ENCODE data around the gene LRRC46. TPM values are rescaled to one million over a fixed set of nuclear protein-coding genes. Genes with fewer than 3 reads are reported as not detected.

LRRC46 gene
- total and polyA plus RNA-seq, 9 of the 15 experiments (the other 6 are each of a cell fraction or from before 2014, with no cell fraction given): 0.39 to 1.4 (median 0.53) TPM; not detected in 1

DNA sequence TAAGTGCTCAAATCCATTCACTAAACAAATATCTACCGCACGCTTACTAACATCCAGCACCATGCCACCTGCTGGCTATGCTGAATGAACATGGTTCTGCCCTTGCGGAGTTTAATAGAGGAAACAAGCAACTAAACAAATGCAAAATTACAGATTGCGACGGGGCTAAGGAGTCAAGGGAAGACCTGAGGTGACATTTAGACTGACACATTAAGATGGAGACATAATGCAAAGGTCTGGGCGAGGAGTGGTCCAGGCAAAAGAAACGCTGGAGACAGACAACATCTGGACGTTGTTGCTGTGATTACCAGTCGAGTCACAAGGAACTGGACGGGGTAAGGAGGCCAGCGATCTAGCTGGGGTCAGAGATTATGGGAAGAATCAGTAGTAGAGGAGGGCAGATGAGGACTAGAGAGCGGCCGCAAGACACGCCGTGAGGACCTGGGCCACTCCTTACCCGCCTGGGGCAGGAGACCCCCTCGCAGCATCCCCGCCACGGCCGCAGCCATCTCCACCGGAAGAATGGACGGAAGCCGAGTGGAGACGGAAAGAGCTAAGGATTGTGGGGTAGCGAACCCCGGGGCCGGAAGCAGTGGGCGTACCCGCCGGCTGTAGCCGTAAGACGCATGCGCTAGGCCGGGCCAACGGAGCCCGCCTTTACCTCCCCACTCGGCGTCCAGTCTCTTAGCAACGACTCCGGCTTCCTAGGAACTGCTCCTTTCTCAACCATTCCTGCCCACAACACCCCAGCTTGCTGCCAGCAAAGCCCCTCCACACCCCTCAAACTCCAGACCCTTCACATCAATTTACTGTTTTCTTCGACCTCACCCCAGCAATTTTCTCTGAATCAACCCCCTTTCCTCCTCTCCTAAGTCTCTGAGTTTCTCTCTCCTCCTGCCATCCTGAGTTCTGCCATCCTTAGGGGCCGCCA is at the start of gene LRRC46, which contains the start of gene MRPL10 (continued):
- TF ChIP-seq, protein P1, sequence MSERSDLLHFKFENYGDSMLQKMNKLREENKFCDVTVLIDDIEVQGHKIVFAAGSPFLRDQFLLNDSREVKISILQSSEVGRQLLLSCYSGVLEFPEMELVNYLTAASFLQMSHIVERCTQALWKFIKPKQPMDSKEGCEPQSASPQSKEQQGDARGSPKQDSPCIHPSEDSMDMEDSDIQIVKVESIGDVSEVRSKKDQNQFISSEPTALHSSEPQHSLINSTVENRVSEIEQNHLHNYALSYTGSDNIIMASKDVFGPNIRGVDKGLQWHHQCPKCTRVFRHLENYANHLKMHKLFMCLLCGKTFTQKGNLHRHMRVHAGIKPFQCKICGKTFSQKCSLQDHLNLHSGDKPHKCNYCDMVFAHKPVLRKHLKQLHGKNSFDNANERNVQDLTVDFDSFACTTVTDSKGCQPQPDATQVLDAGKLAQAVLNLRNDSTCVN (CRISPR knock-in tag; IDR thresholded peaks at IDR 0.05): no peak
- TF ChIP-seq TOE1 (IDR thresholded peaks at IDR 0.05; ENCODE audit: borderline replicate concordance) (no peak; the same call in none of the 2 replicates), TOE1 (CRISPR knock-in tag; IDR thresholded peaks at IDR 0.05; ENCODE audit: borderline replicate concordance, low read depth) (no peak), MXD1 (CRISPR knock-in tag; IDR thresholded peaks at IDR 0.05; ENCODE audit: borderline replicate concordance, poor library complexity, severe bottlenecking) (peak; percentile 22), KDM1A (IDR thresholded peaks at IDR 0.05) (peak; percentile 9 to 36; a peak in 2 of 4 replicates), YBX1 (IDR thresholded peaks at IDR 0.05) (no peak), ZNF165 (CRISPR knock-in tag; IDR thresholded peaks at IDR 0.05; ENCODE audit: borderline replicate concordance) (no peak), ZSCAN32 (CRISPR knock-in tag; IDR thresholded peaks at IDR 0.05) (no peak), MCM5 (IDR thresholded peaks at IDR 0.05; ENCODE audit: low read depth) (no peak), ESRRA (IDR thresholded peaks at IDR 0.05; ENCODE audit: borderline replicate concordance, low read depth) (peak; percentile 46; the same call in 1 of the 2 replicates), RCOR1 (IDR thresholded peaks at IDR 0.05; ENCODE audit: borderline replicate concordance in 1 of 2, low read depth in 2 of 2, low read length in 2 of 2) (0 out of 4 replicates have a peak, but pooled peaks of 1 of the 2 experiments have one; percentile 36), KDM2B (CRISPR knock-in tag; IDR thresholded peaks at IDR 0.05) (no peak), ZNF311 (CRISPR knock-in tag; IDR thresholded peaks at IDR 0.05) (no peak), SIX5 (IDR thresholded peaks at IDR 0.05; ENCODE audit: borderline replicate concordance in 1 of 2, insufficient read depth in 1 of 2, low read depth in 1 of 2, low read length in 2 of 2) (peak in 1 of 2 experiments; percentile 38; a peak in 3 of 4 replicates), TSC22D4 (tag; IDR thresholded peaks at IDR 0.05) (no peak), E2F3 (CRISPR knock-in tag; IDR thresholded peaks at IDR 0.05) (no peak), MAFF (IDR thresholded peaks at IDR 0.05; ENCODE audit: low read length) (no peak), ZNF274 (IDR thresholded peaks at IDR 0.05; ENCODE audit: borderline replicate concordance, low read depth, low read length) (no peak), RFX5 (IDR thresholded peaks at IDR 0.05; ENCODE audit: low read depth, low read length) (no peak)
- TF ChIP-seq, protein P2, sequence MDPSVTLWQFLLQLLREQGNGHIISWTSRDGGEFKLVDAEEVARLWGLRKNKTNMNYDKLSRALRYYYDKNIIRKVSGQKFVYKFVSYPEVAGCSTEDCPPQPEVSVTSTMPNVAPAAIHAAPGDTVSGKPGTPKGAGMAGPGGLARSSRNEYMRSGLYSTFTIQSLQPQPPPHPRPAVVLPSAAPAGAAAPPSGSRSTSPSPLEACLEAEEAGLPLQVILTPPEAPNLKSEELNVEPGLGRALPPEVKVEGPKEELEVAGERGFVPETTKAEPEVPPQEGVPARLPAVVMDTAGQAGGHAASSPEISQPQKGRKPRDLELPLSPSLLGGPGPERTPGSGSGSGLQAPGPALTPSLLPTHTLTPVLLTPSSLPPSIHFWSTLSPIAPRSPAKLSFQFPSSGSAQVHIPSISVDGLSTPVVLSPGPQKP (CRISPR knock-in tag; IDR thresholded peaks at IDR 0.05): no peak
- TF ChIP-seq, protein P3, sequence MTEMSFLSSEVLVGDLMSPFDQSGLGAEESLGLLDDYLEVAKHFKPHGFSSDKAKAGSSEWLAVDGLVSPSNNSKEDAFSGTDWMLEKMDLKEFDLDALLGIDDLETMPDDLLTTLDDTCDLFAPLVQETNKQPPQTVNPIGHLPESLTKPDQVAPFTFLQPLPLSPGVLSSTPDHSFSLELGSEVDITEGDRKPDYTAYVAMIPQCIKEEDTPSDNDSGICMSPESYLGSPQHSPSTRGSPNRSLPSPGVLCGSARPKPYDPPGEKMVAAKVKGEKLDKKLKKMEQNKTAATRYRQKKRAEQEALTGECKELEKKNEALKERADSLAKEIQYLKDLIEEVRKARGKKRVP (CRISPR knock-in tag; IDR thresholded peaks at IDR 0.05): 0 out of 2 replicates have a peak, but pooled peaks have one; percentile 7
- TF ChIP-seq, protein P4, sequence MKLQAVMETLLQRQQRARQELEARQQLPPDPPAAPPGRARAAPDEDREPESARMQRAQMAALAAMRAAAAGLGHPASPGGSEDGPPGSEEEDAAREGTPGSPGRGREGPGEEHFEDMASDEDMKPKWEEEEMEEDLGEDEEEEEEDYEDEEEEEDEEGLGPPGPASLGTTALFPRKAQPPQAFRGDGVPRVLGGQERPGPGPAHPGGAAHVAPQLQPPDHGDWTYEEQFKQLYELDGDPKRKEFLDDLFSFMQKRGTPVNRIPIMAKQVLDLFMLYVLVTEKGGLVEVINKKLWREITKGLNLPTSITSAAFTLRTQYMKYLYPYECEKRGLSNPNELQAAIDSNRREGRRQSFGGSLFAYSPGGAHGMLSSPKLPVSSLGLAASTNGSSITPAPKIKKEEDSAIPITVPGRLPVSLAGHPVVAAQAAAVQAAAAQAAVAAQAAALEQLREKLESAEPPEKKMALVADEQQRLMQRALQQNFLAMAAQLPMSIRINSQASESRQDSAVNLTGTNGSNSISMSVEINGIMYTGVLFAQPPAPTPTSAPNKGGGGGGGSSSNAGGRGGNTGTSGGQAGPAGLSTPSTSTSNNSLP (IDR thresholded peaks at IDR 0.05; ENCODE audit: borderline replicate concordance, low read depth, low read length): no peak
